ENCODE results near the gene TBC1D22A.

TBC1D22A gene

GRCh38 chr22:46857142-46857884 is 94.9 kb downstream of the TBC1D22A start:
- H3K27ac ChIP-seq: no peak overlapping the region
- no peak overlapping the region for H3K4me3 ChIP-seq
- no peak for DNase-seq (ENCODE audit: low spot score)
- TF ChIP-seq CTCF (IDR thresholded peaks at IDR 0.05): no peak

GRCh38 chr22:46857885-46858143 is 95.4 kb downstream of the TBC1D22A start:
- DNase-seq (ENCODE audit: low spot score): no peak
- H3K4me3 ChIP-seq: no peak overlapping the region
- no peak for TF ChIP-seq CTCF (IDR thresholded peaks at IDR 0.05)
- H3K27ac ChIP-seq: no peak overlapping the region

GRCh38 chr22:46858181-46858771 is 95.8 kb downstream of the TBC1D22A start:
- H3K27ac ChIP-seq: no peak overlapping the region
- no peak for TF ChIP-seq CTCF (IDR thresholded peaks at IDR 0.05)
- H3K4me3 ChIP-seq: no peak overlapping the region
- DNase-seq (ENCODE audit: low spot score): no peak

GRCh38 chr22:46860562-46860961 is 98.1 kb downstream of the TBC1D22A start:
- no peak for DNase-seq (ENCODE audit: low spot score)
- Histone ChIP-seq H3K4me3 (no peak overlapping the region), H3K27ac (no peak overlapping the region)
- TF ChIP-seq CTCF (IDR thresholded peaks at IDR 0.05): no peak

GRCh38 chr22:46861468-46862367 is 99.3 kb downstream of the TBC1D22A start:
- no peak for DNase-seq (ENCODE audit: low spot score)
- Histone ChIP-seq H3K4me3 (no peak overlapping the region), H3K27ac (no peak overlapping the region)
- TF ChIP-seq CTCF (IDR thresholded peaks at IDR 0.05): no peak

- TF ChIP-seq CTCF (IDR thresholded peaks at IDR 0.05): no peak
- no peak overlapping the region for H3K4me3 ChIP-seq
- no peak for DNase-seq (ENCODE audit: low spot score)
- H3K27ac ChIP-seq: no peak overlapping the region
These were observed 100.2 kb downstream of the TBC1D22A start for GRCh38 chr22:46862418-46863324.
